ENCODE measurements around the gene SPEN.

DNA sequence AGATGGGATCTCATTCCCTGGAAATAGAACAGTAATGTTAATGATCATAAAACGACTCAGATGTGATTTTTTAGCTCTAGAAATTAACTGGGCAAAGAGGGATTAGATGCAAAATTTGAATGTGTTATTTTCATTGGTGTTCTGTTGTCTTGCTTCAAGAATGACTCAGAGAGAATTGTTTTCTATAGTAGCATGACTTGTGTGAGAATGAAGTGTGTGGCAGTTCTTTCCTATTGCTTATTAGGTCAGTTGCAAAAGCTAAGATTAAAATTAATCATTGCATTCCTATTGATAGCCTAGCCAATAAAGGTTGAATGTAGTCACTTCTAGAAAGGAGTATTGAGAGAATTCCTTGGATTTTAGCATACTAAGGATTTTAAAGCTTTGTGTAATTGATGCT lies 22.9 kb downstream of the SPEN start:
- TF ChIP-seq, protein P1, sequence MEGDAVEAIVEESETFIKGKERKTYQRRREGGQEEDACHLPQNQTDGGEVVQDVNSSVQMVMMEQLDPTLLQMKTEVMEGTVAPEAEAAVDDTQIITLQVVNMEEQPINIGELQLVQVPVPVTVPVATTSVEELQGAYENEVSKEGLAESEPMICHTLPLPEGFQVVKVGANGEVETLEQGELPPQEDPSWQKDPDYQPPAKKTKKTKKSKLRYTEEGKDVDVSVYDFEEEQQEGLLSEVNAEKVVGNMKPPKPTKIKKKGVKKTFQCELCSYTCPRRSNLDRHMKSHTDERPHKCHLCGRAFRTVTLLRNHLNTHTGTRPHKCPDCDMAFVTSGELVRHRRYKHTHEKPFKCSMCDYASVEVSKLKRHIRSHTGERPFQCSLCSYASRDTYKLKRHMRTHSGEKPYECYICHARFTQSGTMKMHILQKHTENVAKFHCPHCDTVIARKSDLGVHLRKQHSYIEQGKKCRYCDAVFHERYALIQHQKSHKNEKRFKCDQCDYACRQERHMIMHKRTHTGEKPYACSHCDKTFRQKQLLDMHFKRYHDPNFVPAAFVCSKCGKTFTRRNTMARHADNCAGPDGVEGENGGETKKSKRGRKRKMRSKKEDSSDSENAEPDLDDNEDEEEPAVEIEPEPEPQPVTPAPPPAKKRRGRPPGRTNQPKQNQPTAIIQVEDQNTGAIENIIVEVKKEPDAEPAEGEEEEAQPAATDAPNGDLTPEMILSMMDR (IDR thresholded peaks at IDR 0.05; ENCODE audit: poor library complexity), result no peak
- TF ChIP-seq EZH2phosphoT487 (IDR thresholded peaks at IDR 0.05; ENCODE audit: low read depth, severe bottlenecking, unreplicated experiment), result no peak
